GM10266 (cell line): ENCODE data around the gene SLCO3A1.

ENCODE experiments used
- DNase-seq: peaks from one replicate; pipeline ENCODE4 v3.0.0; 2012; ENCODE audit errors: extremely low spot score
- CTCF ChIP-seq: IDR thresholded peaks from 2 replicates; pipeline ENCODE4 v1.5.1; 2012; ENCODE audit warnings: mild to moderate bottlenecking, low read depth; ENCODE audit not compliant: control insufficient read depth, insufficient read depth; ENCODE audit errors: missing control alignments

Gene SLCO3A1

GRCh38 chr15:91995146-91995545 is 141.6 kb downstream of the SLCO3A1 start:
- no peak for TF ChIP-seq CTCF
- no peak for DNase-seq

GRCh38 chr15:91997163-91997562 is 143.7 kb downstream of the SLCO3A1 start:
- no peak for DNase-seq
- TF ChIP-seq CTCF, result no peak

GRCh38 chr15:92000709-92001108 is 147.2 kb downstream of the SLCO3A1 start:
- DNase-seq, result no peak
- TF ChIP-seq CTCF, result no peak

GRCh38 chr15:92001307-92001706 is 147.8 kb downstream of the SLCO3A1 start:
- TF ChIP-seq CTCF, result no peak
- no peak for DNase-seq

GRCh38 chr15:92002666-92003065 is 149.2 kb downstream of the SLCO3A1 start:
- DNase-seq, result no peak
- TF ChIP-seq CTCF, result no peak

GRCh38 chr15:92003515-92004067 is 150.1 kb downstream of the SLCO3A1 start:
- no peak for TF ChIP-seq CTCF

GRCh38 chr15:92005154-92005553 is 151.6 kb downstream of the SLCO3A1 start:
- DNase-seq, result no peak
- no peak for TF ChIP-seq CTCF

More at GRCh38 chr15:92003515-92004067, 150.1 kb downstream of the SLCO3A1 start:
- no peak for DNase-seq
